WI38 (cell line): ENCODE data around the gene WDR20.

Experiments
- H3K4me3 ChIP-seq: 2 replicates; pipeline ENCODE4 v1.5.1; 2011; ENCODE audit warnings: low read depth, mild to moderate bottlenecking, control low read depth, low read length
- TF ChIP-seq, protein P1 (sequence below): IDR thresholded peaks from 2 replicates; pipeline ENCODE4 v1.5.1; 2012; ENCODE audit warnings: low read depth, mild to moderate bottlenecking, control low read depth, low read length

WDR20 gene

GRCh38 chr14:102201776-102202175, 62.1 kb downstream of the WDR20 start:
- H3K4me3 ChIP-seq = no peak overlapping the region
- TF ChIP-seq, protein P1, sequence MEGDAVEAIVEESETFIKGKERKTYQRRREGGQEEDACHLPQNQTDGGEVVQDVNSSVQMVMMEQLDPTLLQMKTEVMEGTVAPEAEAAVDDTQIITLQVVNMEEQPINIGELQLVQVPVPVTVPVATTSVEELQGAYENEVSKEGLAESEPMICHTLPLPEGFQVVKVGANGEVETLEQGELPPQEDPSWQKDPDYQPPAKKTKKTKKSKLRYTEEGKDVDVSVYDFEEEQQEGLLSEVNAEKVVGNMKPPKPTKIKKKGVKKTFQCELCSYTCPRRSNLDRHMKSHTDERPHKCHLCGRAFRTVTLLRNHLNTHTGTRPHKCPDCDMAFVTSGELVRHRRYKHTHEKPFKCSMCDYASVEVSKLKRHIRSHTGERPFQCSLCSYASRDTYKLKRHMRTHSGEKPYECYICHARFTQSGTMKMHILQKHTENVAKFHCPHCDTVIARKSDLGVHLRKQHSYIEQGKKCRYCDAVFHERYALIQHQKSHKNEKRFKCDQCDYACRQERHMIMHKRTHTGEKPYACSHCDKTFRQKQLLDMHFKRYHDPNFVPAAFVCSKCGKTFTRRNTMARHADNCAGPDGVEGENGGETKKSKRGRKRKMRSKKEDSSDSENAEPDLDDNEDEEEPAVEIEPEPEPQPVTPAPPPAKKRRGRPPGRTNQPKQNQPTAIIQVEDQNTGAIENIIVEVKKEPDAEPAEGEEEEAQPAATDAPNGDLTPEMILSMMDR = no peak

GRCh38 chr14:102202944-102203343, 63.2 kb downstream of the WDR20 start:
- no peak overlapping the region for H3K4me3 ChIP-seq
- TF ChIP-seq, protein P1 = no peak

DNA sequence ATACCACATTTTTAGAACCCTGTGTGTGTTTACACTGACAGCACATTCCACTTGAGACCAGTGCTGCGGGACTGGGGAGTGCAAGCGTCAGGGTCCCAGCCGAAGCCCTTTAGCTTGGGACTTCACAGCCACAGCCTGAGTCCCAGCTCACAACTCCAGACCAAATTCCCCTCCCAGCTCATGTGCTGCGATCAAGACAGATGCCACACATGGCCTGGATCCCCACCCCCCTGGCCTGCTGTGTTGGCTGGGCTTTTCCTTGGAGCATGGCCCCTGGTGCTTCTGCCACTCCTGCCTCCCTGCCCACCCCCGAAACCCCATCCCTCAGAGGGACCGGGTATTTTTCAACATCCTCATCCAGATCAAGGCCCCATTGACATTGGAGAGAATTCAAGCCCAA, 63.7 kb downstream of the WDR20 start:
- H3K4me3 ChIP-seq = no peak overlapping the region
- TF ChIP-seq, protein P1 = no peak

GRCh38 chr14:102205560-102205959, 65.9 kb downstream of the WDR20 start:
- TF ChIP-seq, protein P1 = no peak
- H3K4me3 ChIP-seq = no peak overlapping the region

DNA sequence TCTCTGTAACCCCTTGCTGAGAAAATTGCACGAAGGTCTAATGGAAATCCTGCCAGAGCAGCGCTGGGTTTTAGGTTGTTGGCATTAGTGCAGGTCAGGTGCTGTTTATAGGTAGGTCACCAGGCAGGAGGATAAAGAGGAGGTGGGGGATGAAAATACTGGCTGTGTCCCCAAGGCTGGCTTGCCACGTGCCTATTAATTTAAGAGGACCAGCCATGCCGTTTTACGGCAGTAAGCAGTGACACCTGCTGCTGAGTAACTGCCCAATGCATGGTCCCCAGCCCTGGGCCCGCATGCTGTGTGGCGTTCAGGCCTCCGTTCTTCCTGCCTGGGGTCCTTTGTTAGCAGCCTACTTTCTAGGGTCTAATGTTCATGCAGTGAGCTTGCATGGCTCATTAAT, 67.2 kb downstream of the WDR20 start:
- no peak overlapping the region for H3K4me3 ChIP-seq

DNA sequence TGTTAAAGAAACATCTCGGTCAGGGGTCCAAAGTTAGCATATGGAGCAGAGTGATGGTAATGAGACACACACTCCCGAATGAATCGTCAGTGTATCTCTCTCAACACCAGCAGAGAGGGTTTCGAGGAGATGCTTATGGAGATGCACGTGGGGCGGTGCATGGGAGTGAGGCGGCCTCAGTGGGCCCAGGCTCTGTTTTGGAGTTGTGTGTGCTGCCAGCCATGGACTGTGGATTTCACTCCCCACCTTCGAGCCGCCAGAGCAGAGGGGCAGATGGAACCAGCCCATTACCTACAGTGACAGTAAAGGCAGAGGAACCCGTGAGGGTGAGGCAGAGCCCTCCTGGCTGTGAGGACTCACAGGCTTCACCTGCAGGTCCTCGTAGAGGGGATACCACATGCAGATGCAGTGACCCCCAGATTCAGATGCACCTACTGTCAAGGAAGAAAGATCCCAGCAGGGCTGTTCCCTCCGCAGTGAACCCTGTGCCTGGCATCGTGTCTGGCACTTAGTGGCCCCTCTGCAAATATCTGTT, 68.2 kb downstream of the WDR20 start:
- no peak overlapping the region for H3K4me3 ChIP-seq
- TF ChIP-seq, protein P1 = no peak

More for the DNA sequence above, 67.2 kb downstream of the WDR20 start:
- TF ChIP-seq, protein P1 = no peak

DNA sequence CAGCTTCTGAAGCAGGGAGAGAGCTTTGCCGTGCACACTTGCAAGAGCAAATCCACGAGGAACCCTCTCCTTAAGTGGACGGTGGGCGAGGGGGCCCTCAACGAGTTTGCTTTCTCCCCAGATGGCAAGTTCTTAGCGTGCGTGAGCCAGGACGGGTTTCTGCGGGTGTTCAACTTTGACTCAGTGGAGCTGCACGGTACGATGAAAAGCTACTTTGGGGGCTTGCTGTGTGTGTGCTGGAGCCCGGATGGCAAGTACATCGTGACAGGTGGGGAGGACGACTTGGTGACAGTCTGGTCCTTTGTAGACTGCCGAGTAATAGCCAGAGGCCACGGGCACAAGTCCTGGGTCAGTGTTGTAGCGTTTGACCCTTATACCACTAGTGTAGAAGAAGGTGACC, 69.0 kb downstream of the WDR20 start:
- TF ChIP-seq, protein P1 = no peak
- H3K4me3 ChIP-seq = no peak overlapping the region
